Neural crest cell (in vitro differentiated cells): ENCODE measurements around the gene CCDC150. TPM values are rescaled to one million over a fixed set of nuclear protein-coding genes. Genes with fewer than 3 reads are reported as not detected.
A peak's percentile ranks its signal among the peaks of the same experiment; 100 is the strongest.

Experiments
- DNase-seq: peaks from one replicate; pipeline ENCODE4 v3.0.0; 2021; ENCODE audit warnings: low read depth, mixed read lengths, low spot score
- H3K27ac Mint-ChIP-seq: one replicate; pipeline ENCODE4 v1.8.0; 2021; ENCODE audit warnings: mild to moderate bottlenecking, mixed read lengths; ENCODE audit not compliant: unreplicated experiment
- H3K27me3 Mint-ChIP-seq: 2 replicates; pipeline ENCODE4 v1.8.0; 2021; ENCODE audit warnings: low read depth, mild to moderate bottlenecking, mixed read lengths
- H3K36me3 Mint-ChIP-seq: 2 replicates; pipeline ENCODE4 v1.8.0; 2021; ENCODE audit warnings: low read depth, mild to moderate bottlenecking, mixed read lengths
- H3K4me1 Mint-ChIP-seq: 2 replicates; pipeline ENCODE4 v1.8.0; 2021; ENCODE audit warnings: mixed read lengths
- H3K4me3 Mint-ChIP-seq: one replicate; pipeline ENCODE4 v1.8.0; 2021; ENCODE audit warnings: mild to moderate bottlenecking, mixed read lengths
- H3K9me3 Mint-ChIP-seq: 2 replicates; pipeline ENCODE4 v1.8.0; 2021; ENCODE audit warnings: mixed read lengths
- total RNA-seq: library from RNA; stranded (reverse); gene quantifications from 2 replicates; pipeline ENCODE4 v1.2.1, GENCODE V29; 2021
- TF ChIP-seq, protein P1 (sequence below): fragments of 200-600 bp; sonication (generic); conservative IDR thresholded peaks from 2 replicates; pipeline ENCODE4 v1.5.0; 2021; ENCODE audit warnings: antibody characterized with exemption, mild to moderate bottlenecking

Gene CCDC150
- total RNA-seq, 1 donor from 2014 or later: 31.8 TPM

- TF ChIP-seq, protein P1, sequence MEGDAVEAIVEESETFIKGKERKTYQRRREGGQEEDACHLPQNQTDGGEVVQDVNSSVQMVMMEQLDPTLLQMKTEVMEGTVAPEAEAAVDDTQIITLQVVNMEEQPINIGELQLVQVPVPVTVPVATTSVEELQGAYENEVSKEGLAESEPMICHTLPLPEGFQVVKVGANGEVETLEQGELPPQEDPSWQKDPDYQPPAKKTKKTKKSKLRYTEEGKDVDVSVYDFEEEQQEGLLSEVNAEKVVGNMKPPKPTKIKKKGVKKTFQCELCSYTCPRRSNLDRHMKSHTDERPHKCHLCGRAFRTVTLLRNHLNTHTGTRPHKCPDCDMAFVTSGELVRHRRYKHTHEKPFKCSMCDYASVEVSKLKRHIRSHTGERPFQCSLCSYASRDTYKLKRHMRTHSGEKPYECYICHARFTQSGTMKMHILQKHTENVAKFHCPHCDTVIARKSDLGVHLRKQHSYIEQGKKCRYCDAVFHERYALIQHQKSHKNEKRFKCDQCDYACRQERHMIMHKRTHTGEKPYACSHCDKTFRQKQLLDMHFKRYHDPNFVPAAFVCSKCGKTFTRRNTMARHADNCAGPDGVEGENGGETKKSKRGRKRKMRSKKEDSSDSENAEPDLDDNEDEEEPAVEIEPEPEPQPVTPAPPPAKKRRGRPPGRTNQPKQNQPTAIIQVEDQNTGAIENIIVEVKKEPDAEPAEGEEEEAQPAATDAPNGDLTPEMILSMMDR: no peak
- Mint-ChIP-seq H3K4me1 (no peaks in the 10 kb centered on the region), H3K27ac (no peak overlapping the region), H3K9me3 (no peaks in the 10 kb centered on the region), H3K36me3 (no peaks in the 10 kb centered on the region), H3K4me3 (no peak overlapping the region), H3K27me3 (no peaks in the 10 kb centered on the region)
- no peak for DNase-seq
Measured at GRCh38 chr2:196610796-196611195, 28.7 kb upstream of the CCDC150 start.

DNA sequence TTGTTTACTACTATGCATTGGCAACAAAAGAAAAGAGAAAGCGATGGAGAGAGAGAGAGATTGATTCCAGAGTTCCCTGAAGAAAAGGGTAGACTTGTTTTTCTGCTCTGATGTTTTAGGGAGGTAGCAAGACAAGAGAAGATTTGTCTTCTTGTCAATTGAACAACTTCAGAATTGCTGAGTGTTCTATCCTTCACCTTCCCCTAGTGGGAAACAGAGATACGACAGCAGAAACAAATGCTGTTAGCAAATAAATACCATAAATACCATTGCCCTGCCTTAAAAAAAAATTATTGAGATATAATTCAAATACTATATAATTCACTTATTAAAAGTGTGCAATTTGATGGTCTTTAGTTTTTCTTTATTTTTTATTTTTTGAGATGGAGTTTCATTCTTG is 26.2 kb upstream of the CCDC150 start:
- Mint-ChIP-seq H3K27me3 (no peaks in the 10 kb centered on the region), H3K9me3 (no peaks in the 10 kb centered on the region), H3K27ac (no peak overlapping the region), H3K36me3 (no peaks in the 10 kb centered on the region), H3K4me1 (no peaks in the 10 kb centered on the region), H3K4me3 (no peak overlapping the region)
- no peak for DNase-seq
- TF ChIP-seq, protein P1: peak; percentile 47

DNA sequence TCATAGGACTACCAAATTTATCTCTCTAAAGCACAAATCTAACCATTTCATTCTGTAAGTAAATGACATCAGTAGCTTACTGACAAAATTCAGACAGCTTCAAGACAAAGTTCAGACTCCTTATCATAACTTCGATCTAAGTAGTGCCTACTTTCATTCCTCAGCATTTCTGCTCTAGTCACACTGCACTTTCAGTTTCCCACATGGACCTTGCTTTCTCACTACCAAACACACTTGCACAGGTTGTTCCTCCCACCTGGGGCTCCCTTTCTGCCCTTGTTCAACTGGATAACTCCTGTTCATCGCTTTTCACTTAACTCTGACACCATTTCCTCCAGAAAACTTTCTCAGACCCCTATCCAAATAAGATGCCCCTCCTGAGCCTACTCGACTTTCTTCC is 22.1 kb upstream of the CCDC150 start:
- H3K27ac Mint-ChIP-seq: no peak overlapping the region
- H3K27me3 Mint-ChIP-seq: no peaks in the 10 kb centered on the region
- H3K4me1 Mint-ChIP-seq: no peaks in the 10 kb centered on the region
- TF ChIP-seq, protein P1: no peak
- no peaks in the 10 kb centered on the region for H3K9me3 Mint-ChIP-seq
- no peak overlapping the region for H3K4me3 Mint-ChIP-seq
- H3K36me3 Mint-ChIP-seq: no peaks in the 10 kb centered on the region
- no peak for DNase-seq

- no peaks in the 10 kb centered on the region for H3K9me3 Mint-ChIP-seq
- DNase-seq: no peak
- TF ChIP-seq, protein P1: no peak
- no peak overlapping the region for H3K4me3 Mint-ChIP-seq
- H3K36me3 Mint-ChIP-seq: no peaks in the 10 kb centered on the region
- no peaks in the 10 kb centered on the region for H3K4me1 Mint-ChIP-seq
- no peak overlapping the region for H3K27ac Mint-ChIP-seq
- no peaks in the 10 kb centered on the region for H3K27me3 Mint-ChIP-seq
Measured at GRCh38 chr2:196618661-196619060, 20.9 kb upstream of the CCDC150 start.

GRCh38 chr2:196630531-196630930 is 9.0 kb upstream of the CCDC150 start:
- Mint-ChIP-seq H3K4me1 (no peaks in the 10 kb centered on the region), H3K9me3 (peaks cover 16% of the 10 kb centered on the region), H3K27me3 (peaks cover 4% of the 10 kb centered on the region), H3K4me3 (no peak overlapping the region), H3K36me3 (peaks cover 6% of the 10 kb centered on the region), H3K27ac (no peak overlapping the region)
- no peak for DNase-seq
- TF ChIP-seq, protein P1: no peak

- H3K4me1 Mint-ChIP-seq: peaks cover 8% of the 10 kb centered on the region
- H3K27ac Mint-ChIP-seq: no peak overlapping the region
- TF ChIP-seq, protein P1: no peak
- no peak for DNase-seq
- H3K9me3 Mint-ChIP-seq: peaks cover 20% of the 10 kb centered on the region
- H3K4me3 Mint-ChIP-seq: no peak overlapping the region
- no peaks in the 10 kb centered on the region for H3K27me3 Mint-ChIP-seq
- peaks cover 6% of the 10 kb centered on the region for H3K36me3 Mint-ChIP-seq
Measured at GRCh38 chr2:196635156-196635555, 4.4 kb upstream of the CCDC150 start.
